ENCODE data around the gene SOCS3.

The SOCS3 gene

DNA sequence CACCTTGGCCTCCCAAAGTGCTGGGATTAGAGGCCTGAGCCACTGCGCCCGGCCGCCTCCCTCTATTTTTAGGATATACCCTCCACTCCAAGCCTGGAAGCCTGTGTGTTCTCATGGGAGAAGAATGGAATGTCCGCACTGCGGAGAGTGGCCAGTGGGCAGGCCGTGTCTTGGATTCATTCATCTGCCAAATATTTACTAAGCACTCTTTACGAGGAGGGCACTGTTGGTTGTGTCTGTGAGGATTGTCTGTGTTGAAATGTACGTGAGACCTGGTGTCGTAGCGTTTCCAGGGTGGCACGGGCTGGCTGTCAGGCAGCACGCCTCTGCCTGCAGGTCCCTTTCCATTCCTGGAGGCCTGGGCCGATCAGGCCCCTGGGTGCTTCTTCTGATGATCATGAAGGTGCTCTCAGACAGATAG, 37.8 kb upstream of the SOCS3 start:
- DNase-seq (ENCODE audit: low read depth) = no peak
- TF ChIP-seq, protein P1, sequence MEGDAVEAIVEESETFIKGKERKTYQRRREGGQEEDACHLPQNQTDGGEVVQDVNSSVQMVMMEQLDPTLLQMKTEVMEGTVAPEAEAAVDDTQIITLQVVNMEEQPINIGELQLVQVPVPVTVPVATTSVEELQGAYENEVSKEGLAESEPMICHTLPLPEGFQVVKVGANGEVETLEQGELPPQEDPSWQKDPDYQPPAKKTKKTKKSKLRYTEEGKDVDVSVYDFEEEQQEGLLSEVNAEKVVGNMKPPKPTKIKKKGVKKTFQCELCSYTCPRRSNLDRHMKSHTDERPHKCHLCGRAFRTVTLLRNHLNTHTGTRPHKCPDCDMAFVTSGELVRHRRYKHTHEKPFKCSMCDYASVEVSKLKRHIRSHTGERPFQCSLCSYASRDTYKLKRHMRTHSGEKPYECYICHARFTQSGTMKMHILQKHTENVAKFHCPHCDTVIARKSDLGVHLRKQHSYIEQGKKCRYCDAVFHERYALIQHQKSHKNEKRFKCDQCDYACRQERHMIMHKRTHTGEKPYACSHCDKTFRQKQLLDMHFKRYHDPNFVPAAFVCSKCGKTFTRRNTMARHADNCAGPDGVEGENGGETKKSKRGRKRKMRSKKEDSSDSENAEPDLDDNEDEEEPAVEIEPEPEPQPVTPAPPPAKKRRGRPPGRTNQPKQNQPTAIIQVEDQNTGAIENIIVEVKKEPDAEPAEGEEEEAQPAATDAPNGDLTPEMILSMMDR (conservative IDR thresholded peaks at IDR 0.05; ENCODE audit: low read depth, low read length) = no peak
- H3K4me3 ChIP-seq (ENCODE audit: low read depth, low read length) = no peak overlapping the region

DNA sequence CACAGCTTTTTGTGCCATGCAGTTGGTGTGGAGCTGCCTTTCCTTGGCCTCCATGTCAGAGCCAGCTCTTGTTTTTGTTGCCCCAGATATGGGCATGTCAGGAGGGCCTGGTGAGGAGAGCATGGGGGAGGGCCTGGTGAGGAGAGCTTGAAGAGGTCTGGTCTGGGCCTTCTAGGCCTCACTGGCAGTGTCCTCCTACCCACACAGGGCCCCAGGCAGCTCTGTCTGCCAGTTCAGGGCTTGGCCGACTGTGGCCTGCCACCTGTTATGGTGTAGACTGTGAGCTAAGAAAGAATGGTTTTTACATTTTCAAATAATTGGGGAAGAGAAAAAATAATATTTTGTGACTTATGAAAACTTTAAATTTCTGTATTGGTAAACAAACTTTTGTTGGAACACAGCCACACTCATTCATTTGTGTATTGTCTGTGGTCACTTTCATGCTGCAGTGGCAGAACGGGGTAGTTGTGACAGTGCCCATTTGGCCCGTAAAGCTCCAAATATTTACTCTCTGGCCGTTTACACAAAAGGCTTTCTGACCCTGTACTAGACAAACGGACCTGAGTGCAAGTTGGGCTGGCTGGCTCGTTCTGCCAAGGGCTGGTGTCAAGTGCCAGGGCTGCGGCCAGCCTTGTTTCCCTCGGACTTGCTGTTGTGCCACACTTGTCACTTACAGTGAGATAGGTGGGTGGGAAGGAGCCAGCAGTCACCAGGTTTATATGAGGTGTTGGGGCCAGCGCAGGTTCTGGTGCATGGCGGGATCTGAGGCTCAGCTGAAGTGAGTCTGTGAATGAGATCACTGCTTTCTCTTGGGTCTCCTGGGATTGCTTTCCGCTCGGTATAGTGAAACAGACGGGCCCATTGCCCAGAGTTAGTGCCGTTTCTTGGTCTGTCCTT, 36.8 kb upstream of the SOCS3 start:
- no peak for DNase-seq (ENCODE audit: low read depth)
- no peak overlapping the region for H3K4me3 ChIP-seq (ENCODE audit: low read depth, low read length)
- TF ChIP-seq, protein P1 (conservative IDR thresholded peaks at IDR 0.05; ENCODE audit: low read depth, low read length) = no peak

DNA sequence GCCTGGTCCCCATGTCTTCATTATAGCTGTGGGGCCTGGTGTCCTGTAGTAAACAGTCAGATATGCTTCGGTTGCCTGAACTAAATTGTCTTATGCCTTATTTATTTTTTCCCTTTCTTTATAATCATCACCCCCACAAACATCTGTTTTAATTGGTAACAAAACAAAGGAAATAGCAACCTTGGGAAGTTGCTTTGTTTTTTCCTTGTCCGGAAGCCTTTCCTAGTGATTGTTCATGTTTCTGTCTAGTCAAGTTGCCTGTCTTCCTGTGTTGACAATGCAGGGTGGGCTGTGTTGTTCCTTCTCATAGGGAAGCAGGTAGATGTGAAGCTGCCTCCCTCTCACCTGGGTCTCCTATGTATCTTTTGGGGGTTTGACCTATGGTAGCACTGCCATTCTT, 35.3 kb upstream of the SOCS3 start:
- no peak for DNase-seq (ENCODE audit: low read depth)
- TF ChIP-seq, protein P1 (conservative IDR thresholded peaks at IDR 0.05; ENCODE audit: low read depth, low read length) = no peak
- H3K4me3 ChIP-seq (ENCODE audit: low read depth, low read length) = no peak overlapping the region

DNA sequence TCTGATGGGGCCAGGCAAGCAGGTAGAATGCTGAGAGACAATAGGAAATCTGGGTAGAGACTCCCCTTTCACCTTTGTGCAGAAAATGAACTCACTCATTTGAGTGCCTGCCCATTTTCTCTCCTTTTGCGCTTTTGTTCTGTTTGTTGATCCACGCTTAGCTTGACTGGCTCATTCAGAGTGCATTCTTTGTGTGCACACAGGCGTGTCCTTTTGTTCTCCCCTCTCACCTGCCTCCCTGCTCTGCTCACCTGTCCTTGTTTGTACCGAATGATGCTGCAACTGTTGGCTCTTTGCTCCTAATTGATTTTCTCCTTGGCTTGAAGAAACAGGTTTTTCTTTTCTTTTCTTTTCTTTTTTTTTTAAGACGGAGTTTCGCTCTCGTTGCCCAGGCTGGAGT, 34.3 kb upstream of the SOCS3 start:
- no peak for DNase-seq (ENCODE audit: low read depth)
- no peak overlapping the region for H3K4me3 ChIP-seq (ENCODE audit: low read depth, low read length)
- TF ChIP-seq, protein P1 (conservative IDR thresholded peaks at IDR 0.05; ENCODE audit: low read depth, low read length) = no peak

DNA sequence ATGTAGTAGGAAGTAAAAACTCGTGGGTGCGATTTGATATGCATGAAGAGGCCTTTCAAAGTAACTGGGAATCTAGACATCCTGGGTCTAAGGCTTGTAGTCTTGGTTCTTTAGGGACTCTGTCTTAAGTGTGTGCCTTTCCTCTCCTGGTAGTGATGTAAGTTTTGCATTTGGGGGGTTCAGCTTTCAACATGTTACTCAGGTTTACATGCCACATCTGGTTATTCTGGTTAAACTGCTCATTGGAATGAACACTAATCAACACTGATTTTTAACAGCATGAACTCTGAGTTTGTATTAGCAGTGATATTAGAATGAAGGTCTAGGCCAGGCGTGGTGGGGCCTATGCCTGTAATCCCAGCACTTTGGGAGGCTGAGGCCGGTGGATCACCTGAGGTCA, 33.7 kb upstream of the SOCS3 start:
- no peak overlapping the region for H3K4me3 ChIP-seq (ENCODE audit: low read depth, low read length)
- TF ChIP-seq, protein P1 (conservative IDR thresholded peaks at IDR 0.05; ENCODE audit: low read depth, low read length) = no peak

DNA sequence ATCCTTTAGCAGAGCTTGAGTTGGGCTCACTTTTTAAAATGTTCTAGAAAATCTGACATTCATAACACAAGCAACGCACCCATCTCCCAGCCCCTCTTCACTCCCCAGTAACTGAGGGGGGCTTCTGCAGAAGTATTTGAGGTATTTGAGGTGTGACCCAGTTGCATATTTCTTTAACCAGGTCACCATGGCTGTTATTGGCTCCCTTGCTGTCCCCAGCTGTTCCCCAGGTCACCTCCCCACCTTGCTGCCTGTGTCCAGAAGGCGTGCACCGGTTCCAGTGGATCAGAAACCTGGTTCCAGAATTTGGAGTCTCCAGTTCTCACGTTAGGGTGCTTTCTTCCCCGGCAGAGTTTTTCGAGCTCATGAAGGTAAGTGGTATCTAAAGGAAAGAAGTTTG, 32.4 kb upstream of the SOCS3 start:
- TF ChIP-seq, protein P1 (conservative IDR thresholded peaks at IDR 0.05; ENCODE audit: low read depth, low read length) = no peak
- DNase-seq (ENCODE audit: low read depth) = no peak
- H3K4me3 ChIP-seq (ENCODE audit: low read depth, low read length) = no peak overlapping the region

More for the DNA sequence above, 33.7 kb upstream of the SOCS3 start:
- no peak for DNase-seq (ENCODE audit: low read depth)

DNA sequence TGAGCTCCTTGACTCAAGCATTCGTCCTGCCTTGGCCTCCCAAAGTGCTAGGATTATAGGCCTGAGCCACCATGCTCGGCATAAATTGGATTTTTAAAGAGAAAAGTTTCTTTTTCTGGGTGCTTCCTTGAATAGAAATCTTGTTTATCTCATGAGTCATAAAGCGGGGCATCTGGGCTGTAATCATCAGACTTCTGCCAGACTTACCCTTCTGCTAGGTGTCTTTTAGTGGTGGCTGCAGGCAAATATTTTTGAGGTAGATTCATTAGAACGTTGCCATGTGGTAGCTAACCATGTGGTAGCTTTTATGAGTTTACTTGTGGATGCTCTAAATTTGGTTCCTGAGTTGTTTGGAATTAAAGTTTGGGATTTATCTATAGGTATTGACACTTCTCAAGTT, 32.0 kb upstream of the SOCS3 start:
- DNase-seq (ENCODE audit: low read depth) = peak; percentile 67

More for the DNA sequence above, 32.0 kb upstream of the SOCS3 start:
- H3K4me3 ChIP-seq (ENCODE audit: low read depth, low read length) = no peak overlapping the region
- TF ChIP-seq, protein P1 (conservative IDR thresholded peaks at IDR 0.05; ENCODE audit: low read depth, low read length) = no peak

All from choroid plexus epithelial cell (primary cell).